ENCODE results near the gene C5orf58.

Gene C5orf58

GRCh38 chr5:170266570-170267381 lies 34.0 kb downstream of the C5orf58 start:
- no peaks in the 10 kb centered on the region for H3F3A ChIP-seq (ENCODE audit: insufficient read depth, low read length)
- no peak for TF ChIP-seq EZH2 (IDR thresholded peaks at IDR 0.05; ENCODE audit: borderline replicate concordance, low read length)
- TF ChIP-seq, protein P1, sequence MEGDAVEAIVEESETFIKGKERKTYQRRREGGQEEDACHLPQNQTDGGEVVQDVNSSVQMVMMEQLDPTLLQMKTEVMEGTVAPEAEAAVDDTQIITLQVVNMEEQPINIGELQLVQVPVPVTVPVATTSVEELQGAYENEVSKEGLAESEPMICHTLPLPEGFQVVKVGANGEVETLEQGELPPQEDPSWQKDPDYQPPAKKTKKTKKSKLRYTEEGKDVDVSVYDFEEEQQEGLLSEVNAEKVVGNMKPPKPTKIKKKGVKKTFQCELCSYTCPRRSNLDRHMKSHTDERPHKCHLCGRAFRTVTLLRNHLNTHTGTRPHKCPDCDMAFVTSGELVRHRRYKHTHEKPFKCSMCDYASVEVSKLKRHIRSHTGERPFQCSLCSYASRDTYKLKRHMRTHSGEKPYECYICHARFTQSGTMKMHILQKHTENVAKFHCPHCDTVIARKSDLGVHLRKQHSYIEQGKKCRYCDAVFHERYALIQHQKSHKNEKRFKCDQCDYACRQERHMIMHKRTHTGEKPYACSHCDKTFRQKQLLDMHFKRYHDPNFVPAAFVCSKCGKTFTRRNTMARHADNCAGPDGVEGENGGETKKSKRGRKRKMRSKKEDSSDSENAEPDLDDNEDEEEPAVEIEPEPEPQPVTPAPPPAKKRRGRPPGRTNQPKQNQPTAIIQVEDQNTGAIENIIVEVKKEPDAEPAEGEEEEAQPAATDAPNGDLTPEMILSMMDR (IDR thresholded peaks at IDR 0.05; ENCODE audit: low read length): no peak
- H3K79me2 ChIP-seq (ENCODE audit: insufficient read depth, low read length): no peaks in the 10 kb centered on the region
- no peak overlapping the region for H2AFZ ChIP-seq (ENCODE audit: low read length)
- H3K4me3 ChIP-seq (ENCODE audit: low read depth, low read length, poor library complexity, severe bottlenecking): no peak overlapping the region
- H3K9me3 ChIP-seq (ENCODE audit: low read length): no peaks in the 10 kb centered on the region
- H3K9me2 ChIP-seq (ENCODE audit: low read depth, low read length): no peaks in the 10 kb centered on the region
- no peaks in the 10 kb centered on the region for H3K27me3 ChIP-seq (ENCODE audit: insufficient read depth, low read length)
- no peak overlapping the region for H3K4me2 ChIP-seq (ENCODE audit: low read length)
- H3K36me3 ChIP-seq (ENCODE audit: insufficient read depth, low read length): no peaks in the 10 kb centered on the region
- no peaks in the 10 kb centered on the region for H4K20me1 ChIP-seq (ENCODE audit: insufficient read depth, low read length)
- H3K4me1 ChIP-seq (ENCODE audit: insufficient read depth, low read length, severe bottlenecking): no peaks in the 10 kb centered on the region
- no peak overlapping the region for H3K27ac ChIP-seq (ENCODE audit: low read depth, low read length, poor library complexity, severe bottlenecking)
- H3K9ac ChIP-seq (ENCODE audit: low read length): no peak overlapping the region

DNA sequence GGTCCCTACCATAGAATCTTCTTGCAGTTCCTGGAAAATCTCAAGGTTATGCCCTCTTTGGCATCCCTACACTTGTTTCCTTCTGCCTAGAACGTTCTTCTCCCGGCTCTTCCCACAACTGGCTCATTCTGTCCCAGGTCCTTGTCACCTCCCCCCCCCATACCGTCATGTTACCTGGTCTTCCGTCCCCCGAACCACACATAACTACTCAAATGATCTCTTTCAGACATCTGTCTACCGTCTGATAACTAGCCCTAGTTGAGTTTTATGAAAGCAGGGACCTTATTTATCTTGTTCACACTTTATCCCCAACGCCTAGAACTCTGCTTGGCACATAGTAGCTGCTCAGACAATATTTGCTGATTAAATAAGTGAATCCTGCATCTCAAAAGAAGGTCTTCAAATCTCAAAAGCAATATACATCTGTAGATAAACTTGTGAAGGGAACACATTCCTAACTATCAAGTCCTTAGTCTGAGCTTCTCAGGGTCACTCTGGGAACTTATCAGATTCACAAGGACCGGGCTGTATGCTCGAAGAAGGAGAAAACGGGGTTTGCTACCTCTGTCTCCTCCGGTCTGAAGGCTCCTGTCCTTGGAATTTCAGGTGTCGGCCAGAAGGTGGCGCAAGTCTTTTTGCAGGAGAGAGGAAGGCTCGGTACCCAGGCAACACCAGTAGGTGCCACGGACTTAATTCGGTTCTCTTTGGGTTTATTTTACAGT lies 34.8 kb downstream of the C5orf58 start:
- no peak overlapping the region for H3K27ac ChIP-seq (ENCODE audit: low read depth, low read length, poor library complexity, severe bottlenecking)
- H3K4me2 ChIP-seq (ENCODE audit: low read length): no peak overlapping the region
- no peaks in the 10 kb centered on the region for H3K4me1 ChIP-seq (ENCODE audit: insufficient read depth, low read length, severe bottlenecking)
- H4K20me1 ChIP-seq (ENCODE audit: insufficient read depth, low read length): no peaks in the 10 kb centered on the region
- no peaks in the 10 kb centered on the region for H3K36me3 ChIP-seq (ENCODE audit: insufficient read depth, low read length)
- H2AFZ ChIP-seq (ENCODE audit: low read length): no peak overlapping the region
- no peak overlapping the region for H3K9ac ChIP-seq (ENCODE audit: low read length)
- H3K9me2 ChIP-seq (ENCODE audit: low read depth, low read length): no peaks in the 10 kb centered on the region
- no peaks in the 10 kb centered on the region for H3K27me3 ChIP-seq (ENCODE audit: insufficient read depth, low read length)
- no peaks in the 10 kb centered on the region for H3F3A ChIP-seq (ENCODE audit: insufficient read depth, low read length)
- H3K79me2 ChIP-seq (ENCODE audit: insufficient read depth, low read length): no peaks in the 10 kb centered on the region
- TF ChIP-seq, protein P1 (IDR thresholded peaks at IDR 0.05; ENCODE audit: low read length): peak; percentile 83
- TF ChIP-seq EZH2 (IDR thresholded peaks at IDR 0.05; ENCODE audit: borderline replicate concordance, low read length): no peak
- H3K9me3 ChIP-seq (ENCODE audit: low read length): no peaks in the 10 kb centered on the region
- H3K4me3 ChIP-seq (ENCODE audit: low read depth, low read length, poor library complexity, severe bottlenecking): no peak overlapping the region

DNA sequence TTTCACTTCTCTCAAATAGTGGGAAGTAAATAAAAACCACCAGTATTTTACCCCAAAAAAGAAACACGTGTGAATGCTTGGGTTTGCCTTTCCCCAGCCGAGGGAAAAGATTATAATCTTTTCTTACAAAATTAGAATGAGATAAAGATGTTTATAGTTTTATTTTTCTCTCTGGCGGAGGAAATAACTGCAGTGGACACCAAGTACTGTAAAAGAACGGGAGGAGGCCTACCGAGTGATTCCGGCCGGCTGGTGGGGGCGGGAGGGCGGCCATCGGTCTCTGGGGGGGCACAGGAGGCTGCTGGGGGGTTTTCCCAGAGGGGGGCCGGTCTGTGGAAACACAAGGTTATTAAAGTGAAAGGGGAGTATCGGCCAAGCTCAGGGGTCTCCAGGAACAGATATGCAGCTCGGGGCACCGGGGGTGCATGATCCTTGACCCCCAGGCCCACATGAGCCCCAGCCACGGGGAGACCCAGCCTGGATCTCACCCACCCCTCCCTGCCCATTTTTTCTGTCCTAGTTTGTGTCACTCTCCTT lies 35.4 kb downstream of the C5orf58 start:
- Histone ChIP-seq H3K36me3 (ENCODE audit: insufficient read depth, low read length) (no peaks in the 10 kb centered on the region), H3K9ac (ENCODE audit: low read length) (no peak overlapping the region), H3K4me3 (ENCODE audit: low read depth, low read length, poor library complexity, severe bottlenecking) (no peak overlapping the region), H3K27ac (ENCODE audit: low read depth, low read length, poor library complexity, severe bottlenecking) (no peak overlapping the region), H3F3A (ENCODE audit: insufficient read depth, low read length) (no peaks in the 10 kb centered on the region), H3K9me3 (ENCODE audit: low read length) (no peaks in the 10 kb centered on the region), H3K27me3 (ENCODE audit: insufficient read depth, low read length) (no peaks in the 10 kb centered on the region), H2AFZ (ENCODE audit: low read length) (no peak overlapping the region), H4K20me1 (ENCODE audit: insufficient read depth, low read length) (no peaks in the 10 kb centered on the region), H3K79me2 (ENCODE audit: insufficient read depth, low read length) (no peaks in the 10 kb centered on the region), H3K9me2 (ENCODE audit: low read depth, low read length) (no peaks in the 10 kb centered on the region), H3K4me1 (ENCODE audit: insufficient read depth, low read length, severe bottlenecking) (no peaks in the 10 kb centered on the region), H3K4me2 (ENCODE audit: low read length) (no peak overlapping the region)
- TF ChIP-seq, protein P1 (IDR thresholded peaks at IDR 0.05; ENCODE audit: low read length): 0 out of 2 replicates have a peak, but pooled peaks have one; percentile 1
- TF ChIP-seq EZH2 (IDR thresholded peaks at IDR 0.05; ENCODE audit: borderline replicate concordance, low read length): no peak

Data from OCI-LY1 (cell line).